Sigmoid colon (tissue), 7 donors: ENCODE data around the gene RAD9B. TPM values are rescaled to one million over a fixed set of nuclear protein-coding genes. Genes with fewer than 3 reads are reported as not detected.

Experiments
- DNase-seq: peaks from one replicate; pipeline ENCODE4 v3.0.0-alpha.2; 2019
- H3K27ac ChIP-seq, 4 donors: fragments of 200-600 bp; sonication (generic); one replicate each; pipeline ENCODE4 v1.5.1; 2016 to 2019; ENCODE audit warnings: mild to moderate bottlenecking in 1 of 4
- H3K27me3 ChIP-seq, 3 donors: fragments of 200-600 bp; sonication (generic); one replicate each; pipeline ENCODE4 v1.5.1; 2019; ENCODE audit warnings: mild to moderate bottlenecking in 1 of 3
- H3K36me3 ChIP-seq, 4 donors: fragments of 200-600 bp; sonication (generic); one replicate each; pipeline ENCODE4 v1.5.1; 2016 to 2019
- H3K4me1 ChIP-seq, 4 donors: fragments of 200-600 bp; sonication (generic); one replicate each; pipeline ENCODE4 v1.5.1; 2017 to 2019
- H3K4me3 ChIP-seq, 4 donors: fragments of 200-600 bp; sonication (generic); one replicate each; pipeline ENCODE4 v1.5.1; 2017 to 2019; ENCODE audit warnings: mild to moderate bottlenecking in 2 of 4, moderate library complexity in 1 of 4
- H3K9me3 ChIP-seq, 4 donors: fragments of 200-600 bp in 3 of 4; sonication (generic) in 3 of 4; one replicate each; pipeline versions ENCODE4 v1.5.1 to v1.6.1; 2013 to 2019
- CTCF ChIP-seq, 4 experiments: fragments of 450-650 bp in 3 of 4; fragments of 200-600 bp in 1 of 4; IDR thresholded peaks; one replicate each; pipeline ENCODE4 v1.5.1; 2016 to 2019; ENCODE audit warnings: antibody characterized with exemption in 4 of 4, mild to moderate bottlenecking in 3 of 4, moderate library complexity in 2 of 4
- EP300 ChIP-seq, 4 donors: sonication (generic); formaldehyde crosslinking; IDR thresholded peaks; one replicate each; pipeline ENCODE4 v1.6.1; 2017; ENCODE audit warnings: antibody characterized with exemption in 4 of 4
- POLR2A ChIP-seq, 2 donors: fragments of 450-650 bp; IDR thresholded peaks; one replicate each; pipeline ENCODE4 v1.6.1; 2016; ENCODE audit warnings: antibody characterized with exemption in 2 of 2, mild to moderate bottlenecking in 2 of 2, moderate library complexity in 2 of 2
- POLR2AphosphoS5 ChIP-seq, 4 donors: sonication (generic); formaldehyde crosslinking; IDR thresholded peaks; one replicate each; pipeline ENCODE4 v1.6.1; 2017; ENCODE audit warnings: antibody characterized with exemption in 4 of 4
- WGBS, 2 donors: extraction: QIAGEN DNeasy Blood & Tissue Kit; methylation state at CpG; one replicate each; pipeline ENCODE4 v1.1.7; 2013; 5-methylcytosine and 5-hydroxymethylcytosine counted together
- intact Hi-C: fragments of 100-400 bp; cut with DNase I; formaldehyde crosslinking; loops from one replicate; pipeline ENCODE4 v1.15.1; 2023
- polyA plus RNA-seq, 3 donors: library from polyadenylated mRNA; stranded (reverse); fragments of 200-250 nt; gene quantifications; one replicate each; pipeline ENCODE4 v1.2.3, GENCODE V29; 2013
- small RNA-seq, 3 donors: library from RNA; depleted of rRNA; stranded (forward); fragments of <200 nt; gene quantifications; one replicate each; pipeline ENCODE3, GENCODE V24; 2016
- total RNA-seq, 4 donors: library from RNA; depleted of rRNA; stranded (reverse); fragments of >200 nt; gene quantifications; one replicate each; pipeline ENCODE4 v1.1.0, GENCODE V29; 2016
- donor health status: healthy with polysubstance abuse.
- donor health status: Bipolar disorder and iron deficiency.
- donor health status: healthy.

RAD9B gene
- total and polyA plus RNA-seq, 7 donors = 0.36 to 0.71 (median 0.51) TPM; not detected in 1

GRCh38 chr12:110546339-110546738 is 44.2 kb downstream of the RAD9B start:
- no peaks in the 10 kb centered on the region for H3K27me3 ChIP-seq
- H3K4me1 ChIP-seq = peaks cover 0 to 96% (median 73%) of the 10 kb centered on the region in 4 donors
- peak overlapping the region; percentile 82 to 88 (median 83) for H3K27ac ChIP-seq
- H3K4me3 ChIP-seq = no peak overlapping the region
- WGBS, 2 donors = 85% methylated on average over 3 of the region's 3 CpGs
- intact Hi-C loops = no loop called here
- TF ChIP-seq POLR2AphosphoS5 (IDR thresholded peaks at IDR 0.05) (peak in 1 of 4 donors; percentile 9), EP300 (IDR thresholded peaks at IDR 0.05) (no peak)
- DNase-seq = no peak
- H3K36me3 ChIP-seq = peaks cover 0 to 7% (median 0%) of the 10 kb centered on the region in 4 donors
- H3K9me3 ChIP-seq = no peaks in the 10 kb centered on the region

GRCh38 chr12:110547090-110547489 is 45.0 kb downstream of the RAD9B start:
- Histone ChIP-seq H3K36me3 (peaks cover 0 to 7% (median 0%) of the 10 kb centered on the region in 4 donors), H3K9me3 (no peaks in the 10 kb centered on the region), H3K27me3 (no peaks in the 10 kb centered on the region), H3K4me1 (peaks cover 0 to 98% (median 74%) of the 10 kb centered on the region in 4 donors), H3K27ac (peak overlapping the region; percentile 82 to 88 (median 83)), H3K4me3 (no peak overlapping the region)
- DNase-seq = no peak
- intact Hi-C loops = no loop called here
- TF ChIP-seq EP300 (IDR thresholded peaks at IDR 0.05) = no peak
- TF ChIP-seq POLR2AphosphoS5 (IDR thresholded peaks at IDR 0.05) = no peak
- no peak for TF ChIP-seq CTCF (IDR thresholded peaks at IDR 0.05)
- no peak for TF ChIP-seq POLR2A (IDR thresholded peaks at IDR 0.05)
- 94 to 96% methylated on average over 2 of the region's 2 CpGs for WGBS, 2 donors

GRCh38 chr12:110548678-110549077 is 46.5 kb downstream of the RAD9B start:
- Histone ChIP-seq H3K9me3 (no peaks in the 10 kb centered on the region), H3K27me3 (no peaks in the 10 kb centered on the region), H3K4me1 (peaks cover 0 to 87% (median 66%) of the 10 kb centered on the region in 4 donors), H3K4me3 (no peak overlapping the region), H3K36me3 (peaks cover 0 to 7% (median 0%) of the 10 kb centered on the region in 4 donors), H3K27ac (peak overlapping the region; percentile 23 to 88 (median 77))
- TF ChIP-seq EP300 (IDR thresholded peaks at IDR 0.05) (no peak), POLR2A (IDR thresholded peaks at IDR 0.05) (no peak), POLR2AphosphoS5 (IDR thresholded peaks at IDR 0.05) (no peak), CTCF (IDR thresholded peaks at IDR 0.05) (no peak)
- DNase-seq = no peak
- intact Hi-C loops = no loop called here
- WGBS, 2 donors = 83 to 86% methylated on average over 7 of the region's 7 CpGs

- intact Hi-C loops = no loop called here
These were observed 47.6 kb downstream of the RAD9B start for GRCh38 chr12:110549716-110550115.

GRCh38 chr12:110550981-110551380 is 48.9 kb downstream of the RAD9B start:
- H3K36me3 ChIP-seq = no peaks in the 10 kb centered on the region
- peak overlapping the region in 1 of 4 donors; percentile 88 for H3K27ac ChIP-seq
- no peak overlapping the region for H3K4me3 ChIP-seq
- no peaks in the 10 kb centered on the region for H3K27me3 ChIP-seq
- WGBS, 2 donors = 89 to 93% methylated on average over 4 of the region's 4 CpGs
- intact Hi-C loops = no loop called here
- no peak for DNase-seq
- peaks cover 0 to 79% (median 58%) of the 10 kb centered on the region in 4 donors for H3K4me1 ChIP-seq
- no peaks in the 10 kb centered on the region for H3K9me3 ChIP-seq
- no peak for TF ChIP-seq EP300 (IDR thresholded peaks at IDR 0.05)
- no peak for TF ChIP-seq POLR2A (IDR thresholded peaks at IDR 0.05)
- TF ChIP-seq POLR2AphosphoS5 (IDR thresholded peaks at IDR 0.05) = no peak
- no peak for TF ChIP-seq CTCF (IDR thresholded peaks at IDR 0.05)

More at GRCh38 chr12:110549716-110550115, 47.6 kb downstream of the RAD9B start:
- Histone ChIP-seq H3K27me3 (no peaks in the 10 kb centered on the region), H3K9me3 (no peaks in the 10 kb centered on the region), H3K4me1 (peaks cover 0 to 79% (median 59%) of the 10 kb centered on the region in 4 donors), H3K36me3 (peaks cover 0 to 7% (median 0%) of the 10 kb centered on the region in 4 donors), H3K27ac (peak overlapping the region; percentile 19 to 88 (median 77)), H3K4me3 (no peak overlapping the region)
- TF ChIP-seq CTCF (IDR thresholded peaks at IDR 0.05) (no peak), POLR2A (IDR thresholded peaks at IDR 0.05) (no peak), EP300 (IDR thresholded peaks at IDR 0.05) (no peak), POLR2AphosphoS5 (IDR thresholded peaks at IDR 0.05) (no peak)
- DNase-seq = no peak
- 92 to 93% methylated on average over 2 of the region's 2 CpGs for WGBS, 2 donors

Small RNA genes lying within 50 kb of the gene (small RNA-seq; reads per million reads assigned to genes)
- gene RF00278 = 0 reads per million in 3 donors

Other genes starting within 250 kb of the RAD9B start
- gene ATP2A2, start 221.1 kb upstream of the RAD9B start, total RNA-seq = 100 to 1,000 TPM in 2 of 4 donors, 10 to 100 TPM in 2; 79.5 to 121 (median 93.7) TPM
- gene ATP2A2, start 221.1 kb upstream of the RAD9B start, polyA plus RNA-seq = 100 to 1,000 TPM in 1 of 3 donors, 10 to 100 TPM in 2; 16.6 to 115 (median 16.8) TPM
- gene ANAPC7, start 98.6 kb upstream of the RAD9B start, total RNA-seq = 10 to 100 TPM; 29.9 to 65.6 (median 53.0) TPM
- gene ANAPC7, start 98.6 kb upstream of the RAD9B start, polyA plus RNA-seq = 10 to 100 TPM in 2 of 3 donors, 1 to 10 TPM in 1; 9.6 to 31.8 (median 17.6) TPM
- gene ARPC3, start 52.0 kb upstream of the RAD9B start, total RNA-seq = 100 to 1,000 TPM; 156 to 304 (median 231) TPM
- 100 to 1,000 TPM; 411 to 982 (median 634) TPM for gene ARPC3, start 52.0 kb upstream of the RAD9B start, polyA plus RNA-seq
- gene GPN3, start 34.1 kb upstream of the RAD9B start, total RNA-seq = 10 to 100 TPM; 16.1 to 22.8 (median 20.6) TPM
- 10 to 100 TPM; 12.6 to 17.3 (median 12.9) TPM for gene GPN3, start 34.1 kb upstream of the RAD9B start, polyA plus RNA-seq
- gene FAM216A, start 33.5 kb upstream of the RAD9B start, total RNA-seq = 10 to 100 TPM in 1 of 4 donors, 1 to 10 TPM in 3; 7.5 to 13.0 (median 8.3) TPM
- 1 to 10 TPM; 1.6 to 5.7 (median 2.4) TPM for gene FAM216A, start 33.5 kb upstream of the RAD9B start, polyA plus RNA-seq
- 100 to 1,000 TPM; 120 to 209 (median 172) TPM for gene VPS29, start 220 bp upstream of the RAD9B start, total RNA-seq
- gene VPS29, start 220 bp upstream of the RAD9B start, polyA plus RNA-seq = 100 to 1,000 TPM; 157 to 281 (median 206) TPM
- 10 to 100 TPM; 19.4 to 30.3 (median 22.5) TPM for gene PPTC7, start 81.0 kb downstream of the RAD9B start, total RNA-seq
- gene PPTC7, start 81.0 kb downstream of the RAD9B start, polyA plus RNA-seq = 10 to 100 TPM; 16.1 to 24.5 (median 18.6) TPM
- gene TCTN1, start 111.8 kb downstream of the RAD9B start, total RNA-seq = 10 to 100 TPM; 34.6 to 38.6 (median 35.6) TPM
- 1 to 10 TPM in 2 of 3 donors, under 1 TPM in 1; 0.92 to 8.7 (median 6.6) TPM for gene TCTN1, start 111.8 kb downstream of the RAD9B start, polyA plus RNA-seq
- 1 to 10 TPM; 3.8 to 9.7 (median 6.6) TPM for gene HVCN1, start 186.8 kb downstream of the RAD9B start, total RNA-seq
- 10 to 100 TPM in 1 of 3 donors, 1 to 10 TPM in 2; 1.8 to 26.3 (median 4.2) TPM for gene HVCN1, start 186.8 kb downstream of the RAD9B start, polyA plus RNA-seq
- gene PPP1CC, start 240.6 kb downstream of the RAD9B start, total RNA-seq = 100 to 1,000 TPM; 140 to 208 (median 171) TPM
- 100 to 1,000 TPM; 107 to 272 (median 153) TPM for gene PPP1CC, start 240.6 kb downstream of the RAD9B start, polyA plus RNA-seq